SU-DHL-6 (cell line): Measurements from ENCODE around the gene POLN.

ENCODE experiments used
- H2AFZ ChIP-seq: fragments of 200-600 bp; sonication (generic); 2 replicates; pipeline ENCODE4 v1.6.1; 2014; ENCODE audit warnings: low read depth, mild to moderate bottlenecking, moderate library complexity, mixed read lengths, antibody characterized with exemption, low read length; ENCODE audit not compliant: severe bottlenecking
- H3F3A ChIP-seq: fragments of 200-600 bp; shearing (Covaris generic); 2 replicates; pipeline ENCODE4 v1.6.0; 2016; ENCODE audit warnings: antibody characterized with exemption, mild to moderate bottlenecking; ENCODE audit not compliant: insufficient read depth
- H3K27ac ChIP-seq: fragments of 200-600 bp; sonication (generic); 2 replicates; pipeline ENCODE4 v1.5.1; 2016; ENCODE audit warnings: low read depth, mild to moderate bottlenecking, low read length, moderate library complexity, mixed read lengths
- H3K27me3 ChIP-seq: fragments of 200-600 bp; sonication (generic), shearing (Covaris generic); 2 replicates; pipeline ENCODE4 v1.6.0; 2014; ENCODE audit warnings: mild to moderate bottlenecking, low read length
- H3K36me3 ChIP-seq: fragments of 200-600 bp; sonication (generic); 2 replicates; pipeline ENCODE4 v1.6.1; 2014; ENCODE audit warnings: mild to moderate bottlenecking, low read length, mixed read lengths
- H3K4me2 ChIP-seq: fragments of 300-600, 200-600 bp; shearing (Covaris generic), sonication (generic); 2 replicates; pipeline ENCODE4 v1.6.0; 2014; ENCODE audit warnings: low read length, low read depth, mild to moderate bottlenecking; ENCODE audit not compliant: poor library complexity, severe bottlenecking
- H3K4me3 ChIP-seq: fragments of 200-600 bp; sonication (generic); 2 replicates; pipeline ENCODE4 v1.5.1; 2014; ENCODE audit warnings: antibody characterized with exemption, low read length, mild to moderate bottlenecking, mixed read lengths; ENCODE audit not compliant: insufficient read depth, poor library complexity, severe bottlenecking
- H3K79me2 ChIP-seq: fragments of 200-600 bp; sonication (generic); 2 replicates; pipeline ENCODE4 v1.6.1; 2014; ENCODE audit warnings: mild to moderate bottlenecking, low read length, moderate library complexity; ENCODE audit not compliant: insufficient read depth
- H3K9ac ChIP-seq: fragments of 200-600 bp; sonication (generic); 2 replicates; pipeline ENCODE4 v1.7.0; 2014; ENCODE audit warnings: mild to moderate bottlenecking, low read length
- H3K9me2 ChIP-seq: fragments of 200-600 bp; sonication (generic); replicated peaks from 2 replicates; pipeline ENCODE4 v1.6.1; 2014; ENCODE audit warnings: low read length; ENCODE audit not compliant: insufficient read depth
- H3K9me3 ChIP-seq: fragments of 200-600 bp; sonication (generic); 2 replicates; pipeline ENCODE4 v1.6.1; 2014; ENCODE audit warnings: low read length, mixed read lengths; ENCODE audit not compliant: insufficient read depth
- H4K20me1 ChIP-seq: fragments of 200-600 bp; sonication (generic); 2 replicates; pipeline ENCODE4 v1.6.1; 2014; ENCODE audit warnings: low read depth, mild to moderate bottlenecking, antibody characterized with exemption, low read length, moderate library complexity, mixed read lengths
- EZH2phosphoT487 ChIP-seq: fragments of 200-600 bp; sonication (generic), shearing (Covaris generic); conservative IDR thresholded peaks from 2 replicates; pipeline ENCODE4 v1.6.1; 2018; ENCODE audit warnings: mild to moderate bottlenecking, antibody characterized with exemption, low read length, moderate library complexity, mixed read lengths
- TF ChIP-seq, protein P1 (sequence below): fragments of 200-600 bp; sonication (generic); IDR thresholded peaks from one replicate; pipeline ENCODE4 v1.5.1; 2017; ENCODE audit warnings: antibody characterized with exemption, mild to moderate bottlenecking, low read length, moderate library complexity; ENCODE audit not compliant: insufficient read depth, poor library complexity, severe bottlenecking

The POLN gene

DNA sequence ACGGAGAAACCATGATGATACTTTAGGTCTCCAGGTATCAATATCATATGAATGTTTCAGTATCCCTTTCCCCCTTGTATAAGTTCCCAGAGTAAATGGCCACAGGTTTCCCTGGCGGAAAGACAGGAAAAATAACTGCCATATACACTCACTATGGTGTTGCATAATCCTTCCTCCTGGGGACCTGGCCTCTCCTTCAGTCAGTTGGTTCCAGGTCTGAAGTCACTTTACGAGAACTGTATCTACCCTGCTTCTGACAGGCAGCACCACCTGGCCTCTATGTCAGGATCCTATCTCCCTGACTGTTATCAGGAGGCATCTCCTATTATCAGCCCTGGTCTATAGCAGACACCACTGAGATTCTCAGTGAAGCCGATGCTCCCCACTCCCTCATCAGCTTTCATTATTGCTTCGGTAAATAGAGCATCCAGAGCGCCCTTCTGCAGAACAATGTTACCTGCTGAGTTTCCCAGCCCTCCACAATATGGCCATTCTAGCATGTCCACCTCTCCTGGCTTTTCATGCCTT is 22.6 kb downstream of the POLN start:
- Histone ChIP-seq H3K79me2 (no peaks in the 10 kb centered on the region), H3K27me3 (no peaks in the 10 kb centered on the region), H3K4me3 (no peak overlapping the region), H4K20me1 (no peaks in the 10 kb centered on the region), H3K9ac (no peak overlapping the region), H3K36me3 (no peaks in the 10 kb centered on the region; the same call in 1 of the 2 replicates), H3K4me2 (no peak overlapping the region), H3F3A (peaks cover 6% of the 10 kb centered on the region; the same call in 1 of the 2 replicates), H3K9me2 (no peaks in the 10 kb centered on the region), H2AFZ (no peak overlapping the region), H3K9me3 (no peaks in the 10 kb centered on the region), H3K27ac (no peak overlapping the region)
- TF ChIP-seq EZH2phosphoT487, result no peak
- TF ChIP-seq, protein P1, sequence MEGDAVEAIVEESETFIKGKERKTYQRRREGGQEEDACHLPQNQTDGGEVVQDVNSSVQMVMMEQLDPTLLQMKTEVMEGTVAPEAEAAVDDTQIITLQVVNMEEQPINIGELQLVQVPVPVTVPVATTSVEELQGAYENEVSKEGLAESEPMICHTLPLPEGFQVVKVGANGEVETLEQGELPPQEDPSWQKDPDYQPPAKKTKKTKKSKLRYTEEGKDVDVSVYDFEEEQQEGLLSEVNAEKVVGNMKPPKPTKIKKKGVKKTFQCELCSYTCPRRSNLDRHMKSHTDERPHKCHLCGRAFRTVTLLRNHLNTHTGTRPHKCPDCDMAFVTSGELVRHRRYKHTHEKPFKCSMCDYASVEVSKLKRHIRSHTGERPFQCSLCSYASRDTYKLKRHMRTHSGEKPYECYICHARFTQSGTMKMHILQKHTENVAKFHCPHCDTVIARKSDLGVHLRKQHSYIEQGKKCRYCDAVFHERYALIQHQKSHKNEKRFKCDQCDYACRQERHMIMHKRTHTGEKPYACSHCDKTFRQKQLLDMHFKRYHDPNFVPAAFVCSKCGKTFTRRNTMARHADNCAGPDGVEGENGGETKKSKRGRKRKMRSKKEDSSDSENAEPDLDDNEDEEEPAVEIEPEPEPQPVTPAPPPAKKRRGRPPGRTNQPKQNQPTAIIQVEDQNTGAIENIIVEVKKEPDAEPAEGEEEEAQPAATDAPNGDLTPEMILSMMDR, result no peak

DNA sequence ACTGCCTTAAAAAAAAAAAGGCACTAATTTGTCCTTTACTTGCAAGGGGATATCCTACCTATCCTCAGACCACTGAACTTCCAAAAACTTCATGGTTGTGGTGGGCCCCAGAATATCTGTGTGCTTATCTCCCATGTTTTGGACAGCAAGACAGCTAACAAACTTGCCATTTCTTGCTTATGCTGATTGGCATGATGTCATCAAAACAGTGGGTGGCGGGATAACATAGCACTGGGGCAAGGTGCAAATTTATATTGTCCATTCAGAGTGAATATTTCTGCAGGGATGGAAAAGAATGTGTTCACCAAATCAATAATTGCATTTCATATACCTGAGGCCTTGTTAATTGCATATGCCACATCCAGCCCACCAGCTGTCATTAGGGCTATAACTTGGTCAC is 23.5 kb downstream of the POLN start:
- Histone ChIP-seq H2AFZ (no peak overlapping the region), H3K4me3 (no peak overlapping the region), H4K20me1 (no peaks in the 10 kb centered on the region; the same call in 1 of the 2 replicates), H3K79me2 (no peaks in the 10 kb centered on the region), H3K9me3 (no peaks in the 10 kb centered on the region), H3K36me3 (no peaks in the 10 kb centered on the region), H3F3A (peaks cover 6% of the 10 kb centered on the region; the same call in 1 of the 2 replicates), H3K27me3 (no peaks in the 10 kb centered on the region), H3K9ac (no peak overlapping the region), H3K4me2 (no peak overlapping the region), H3K9me2 (no peaks in the 10 kb centered on the region), H3K27ac (no peak overlapping the region)
- TF ChIP-seq EZH2phosphoT487, result no peak
- TF ChIP-seq, protein P1, result no peak

DNA sequence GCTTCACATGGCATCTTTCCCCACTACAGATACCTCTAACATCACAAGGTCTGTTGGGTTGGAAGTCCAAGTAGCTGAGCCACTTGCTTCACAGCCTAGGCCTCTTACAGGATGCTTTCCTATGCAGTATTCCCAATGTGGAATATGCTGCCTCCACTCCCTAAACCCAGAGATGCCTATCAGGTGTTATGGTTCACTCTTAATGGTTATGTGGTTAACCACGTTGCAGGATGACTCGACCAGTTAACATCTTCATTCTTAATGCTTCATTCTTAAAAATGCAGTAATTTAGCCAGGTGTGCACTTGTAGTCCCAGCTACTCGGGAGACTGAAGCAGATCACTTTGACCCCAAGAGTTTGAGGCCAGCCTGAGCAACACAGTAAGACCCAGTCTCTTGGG is 24.2 kb downstream of the POLN start:
- Histone ChIP-seq H3K27ac (no peak overlapping the region), H4K20me1 (no peaks in the 10 kb centered on the region; the same call in 1 of the 2 replicates), H2AFZ (no peak overlapping the region)

More for the DNA sequence above, 24.2 kb downstream of the POLN start:
- Histone ChIP-seq H3K36me3 (no peaks in the 10 kb centered on the region), H3K79me2 (no peaks in the 10 kb centered on the region), H3K9ac (no peak overlapping the region), H3K4me2 (no peak overlapping the region), H3K9me2 (no peaks in the 10 kb centered on the region), H3K4me3 (no peak overlapping the region), H3K9me3 (no peaks in the 10 kb centered on the region), H3K27me3 (no peaks in the 10 kb centered on the region), H3F3A (peaks cover 6% of the 10 kb centered on the region; the same call in 1 of the 2 replicates)
- TF ChIP-seq, protein P1, result no peak
- no peak for TF ChIP-seq EZH2phosphoT487
